HG02642 (cell line): ENCODE measurements around the gene CERS2.

ENCODE experiments used
- ATAC-seq: cut with Tn5 transposase; IDR thresholded peaks from one replicate; pipeline ENCODE4 v1.9.1; 2021; ENCODE audit warnings: mild to moderate bottlenecking; ENCODE audit not compliant: unreplicated experiment, poor library complexity

The CERS2 gene

GRCh38 chr1:150999051-150999674 is 24.5 kb upstream of the CERS2 start:
- ATAC-seq, result no peak

- no peak for ATAC-seq
Measured at GRCh38 chr1:150997949-150998348, 23.3 kb upstream of the CERS2 start.

- ATAC-seq, result no peak
Measured at GRCh38 chr1:150997126-150997872, 22.7 kb upstream of the CERS2 start.

GRCh38 chr1:150995896-150996295 is 21.3 kb upstream of the CERS2 start:
- ATAC-seq, result no peak

- ATAC-seq, result no peak
Measured at GRCh38 chr1:150995460-150995859, 20.8 kb upstream of the CERS2 start.

GRCh38 chr1:150994248-150994647 is 19.6 kb upstream of the CERS2 start:
- ATAC-seq, result no peak

- no peak for ATAC-seq
Measured at GRCh38 chr1:150992626-150993025, 18.0 kb upstream of the CERS2 start.

- ATAC-seq, result no peak
Measured at GRCh38 chr1:150987924-150988323, 13.3 kb upstream of the CERS2 start.

- ATAC-seq, result no peak
Measured at GRCh38 chr1:150985179-150985825, 10.7 kb upstream of the CERS2 start.

GRCh38 chr1:150981805-150982712 is 7.4 kb upstream of the CERS2 start, which contains the start of gene ANXA9:
Gene ANXA9 (plus strand): TSS chr1:150982292. CDS start chr1:150983106, 814 bp downstream.
- no peak for ATAC-seq

GRCh38 chr1:150981177-150981804 is 6.7 kb upstream of the CERS2 start:
- no peak for ATAC-seq

- no peak for ATAC-seq
Measured at GRCh38 chr1:150979092-150980056, 4.7 kb upstream of the CERS2 start.

- ATAC-seq, result no peak
Measured at GRCh38 chr1:150976879-150977694, 2.5 kb upstream of the CERS2 start.

GRCh38 chr1:150976401-150976821 is 1.8 kb upstream of the CERS2 start:
- ATAC-seq, result no peak

GRCh38 chr1:150973836-150974579 is 627 bp downstream of the CERS2 start:
- peak; percentile 55 for ATAC-seq

- ATAC-seq, result no peak
Measured at GRCh38 chr1:150973258-150973835, 1.3 kb downstream of the CERS2 start.

GRCh38 chr1:150972417-150972940 is 2.2 kb downstream of the CERS2 start:
- no peak for ATAC-seq
